ENCODE results near the gene MARK3.

Gene MARK3

DNA sequence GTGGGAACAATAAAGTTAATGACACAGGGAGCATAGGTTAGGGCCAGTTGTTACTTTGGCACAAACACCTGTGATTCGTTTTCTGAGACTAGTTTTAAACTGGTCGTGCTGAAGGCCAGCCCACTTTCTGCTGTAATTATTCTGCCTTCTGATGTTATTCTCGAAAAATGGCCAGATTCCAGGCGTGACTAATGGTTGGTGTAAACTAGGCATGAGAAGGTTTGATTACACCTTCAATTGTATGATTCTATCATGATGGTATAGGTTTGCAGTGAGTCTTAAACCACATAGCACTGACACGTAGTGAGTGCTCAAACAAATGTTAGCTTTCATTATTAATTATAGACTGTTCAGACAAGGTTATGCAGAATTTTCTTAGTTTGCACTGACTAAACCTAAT, 98.4 kb downstream of the MARK3 start:
- DNase-seq (ENCODE audit: low read depth in 2 of 2, low spot score in 1 of 2): no peak

DNA sequence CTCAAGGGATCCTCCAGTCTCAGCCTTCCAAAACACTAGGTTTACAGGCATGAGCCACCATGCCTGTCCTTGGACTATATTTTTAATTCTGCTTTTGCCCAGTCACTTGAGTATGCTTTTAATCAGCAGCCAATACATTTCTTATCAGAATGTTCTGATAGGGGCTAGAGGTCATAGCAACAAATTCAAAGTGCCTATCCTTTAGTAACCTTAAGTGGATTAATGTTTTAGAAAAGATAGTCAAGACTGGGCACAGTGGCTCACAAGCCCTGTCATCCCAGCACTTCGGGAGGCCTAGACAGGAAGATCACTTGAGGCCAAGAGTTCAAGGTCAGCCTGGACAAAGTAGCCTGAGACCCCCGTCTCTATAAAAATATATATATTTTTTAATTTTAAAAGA, 100.3 kb downstream of the MARK3 start:
- no peak for DNase-seq (ENCODE audit: low read depth in 2 of 2, low spot score in 1 of 2)

DNA sequence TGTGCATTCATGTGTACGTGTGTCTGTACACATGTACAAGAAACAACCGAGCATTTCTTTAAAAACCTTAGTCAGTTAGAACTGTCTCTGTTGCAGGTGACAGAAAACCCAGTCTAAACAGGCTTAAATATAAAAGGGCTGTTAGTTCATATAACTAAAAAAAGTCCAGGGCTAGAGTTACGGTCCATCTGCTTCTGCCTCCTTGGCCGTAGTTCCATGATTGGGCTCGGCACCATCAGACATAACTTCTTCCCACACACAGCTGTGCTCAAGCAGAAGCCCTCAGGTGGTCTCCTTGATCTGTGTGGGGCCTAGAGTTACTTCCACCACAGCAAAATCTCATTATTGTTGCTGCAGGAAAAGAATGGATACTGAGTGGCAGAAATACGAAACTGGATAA, 102.9 kb downstream of the MARK3 start:
- no peak for DNase-seq (ENCODE audit: low read depth in 2 of 2, low spot score in 1 of 2)

DNA sequence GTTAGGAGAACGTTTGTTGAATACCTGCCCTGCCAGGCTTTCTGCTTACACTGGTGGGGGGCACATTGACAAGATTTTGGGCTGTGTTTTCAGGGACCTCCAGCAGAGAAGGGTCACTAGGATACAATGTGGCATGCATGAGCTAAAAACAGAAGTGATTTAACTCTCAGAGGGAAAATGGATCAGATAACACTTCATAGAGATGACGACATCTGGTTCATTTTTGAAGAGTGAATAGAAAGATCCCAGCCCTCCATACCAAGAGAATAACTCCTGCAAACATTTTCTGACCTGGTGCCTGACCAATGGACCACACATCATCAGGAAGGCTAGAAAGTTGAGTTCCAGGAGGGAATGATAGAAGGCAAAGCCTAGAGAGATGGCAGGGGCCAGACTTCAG, 103.7 kb downstream of the MARK3 start:
- DNase-seq (ENCODE audit: low read depth in 2 of 2, low spot score in 1 of 2): no peak

DNA sequence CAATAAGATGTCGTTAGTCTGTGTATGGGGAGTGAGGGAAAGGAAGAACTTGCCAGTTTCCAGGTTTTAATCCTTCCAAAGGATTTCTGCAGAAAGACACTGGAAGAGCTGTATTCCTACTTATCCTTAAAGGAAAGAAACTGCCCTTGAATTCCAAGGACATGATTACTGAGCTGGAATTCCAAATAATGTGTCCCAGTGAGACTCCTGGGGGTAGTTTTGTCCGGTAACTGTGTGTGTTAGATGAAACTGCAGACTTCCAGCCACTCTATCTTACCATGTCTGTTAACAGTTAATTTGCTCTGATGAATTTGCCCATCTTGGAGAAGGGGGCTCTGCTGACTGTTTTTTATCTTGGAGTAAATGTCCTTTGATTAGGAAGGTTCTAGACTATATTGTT, 104.4 kb downstream of the MARK3 start:
- no peak for DNase-seq (ENCODE audit: low read depth in 2 of 2, low spot score in 1 of 2)

DNA sequence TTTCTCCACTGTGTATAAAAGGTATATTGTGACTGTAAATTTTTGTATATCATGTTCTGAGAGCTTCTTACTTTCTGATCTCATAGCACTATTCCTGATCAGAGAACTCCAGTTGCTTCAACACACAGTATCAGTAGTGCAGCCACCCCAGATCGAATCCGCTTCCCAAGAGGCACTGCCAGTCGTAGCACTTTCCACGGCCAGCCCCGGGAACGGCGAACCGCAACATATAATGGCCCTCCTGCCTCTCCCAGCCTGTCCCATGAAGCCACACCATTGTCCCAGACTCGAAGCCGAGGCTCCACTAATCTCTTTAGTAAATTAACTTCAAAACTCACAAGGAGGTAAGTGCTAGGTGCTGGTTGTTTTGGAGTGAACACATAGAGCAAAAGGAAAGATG, 106.5 kb downstream of the MARK3 start:
- no peak for DNase-seq (ENCODE audit: low read depth in 2 of 2, low spot score in 1 of 2)

DNA sequence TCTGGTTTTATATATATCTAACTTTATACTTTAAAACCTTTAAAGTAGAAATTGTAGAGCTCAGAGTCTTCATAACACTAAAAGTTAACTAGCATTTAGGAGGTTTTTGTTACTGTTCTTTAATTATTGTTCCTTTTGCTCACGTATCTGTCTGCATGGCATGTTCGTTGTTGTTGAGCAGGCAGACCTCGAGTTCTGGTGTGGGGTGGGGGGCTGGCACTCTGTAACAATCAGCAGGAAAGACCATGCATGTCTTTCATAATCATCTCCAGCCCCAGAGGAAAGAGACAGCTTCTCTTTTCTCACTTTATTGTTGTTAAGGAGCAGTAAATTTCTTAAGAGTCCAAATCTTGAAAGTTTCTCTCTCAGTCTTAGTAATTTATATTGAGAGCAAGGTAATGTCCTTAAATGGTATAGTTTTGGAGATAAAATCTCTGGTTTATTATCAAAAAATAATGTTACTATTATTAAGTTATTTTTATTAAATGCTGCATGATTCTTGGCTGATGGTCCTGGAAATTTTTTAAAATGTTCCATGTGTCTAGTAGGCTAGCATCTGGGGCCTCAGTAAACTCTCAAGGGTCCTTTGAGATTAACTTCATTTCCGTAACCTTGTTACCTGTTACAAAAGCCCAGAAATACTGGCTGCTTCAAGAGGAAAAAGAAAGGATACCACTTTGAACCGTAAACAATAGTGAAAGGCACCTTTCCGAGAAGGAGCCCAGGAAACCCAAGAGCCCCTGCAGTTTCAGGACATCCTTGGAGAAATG, 107.1 kb downstream of the MARK3 start:
- DNase-seq (ENCODE audit: low read depth in 2 of 2, low spot score in 1 of 2): no peak

DNA sequence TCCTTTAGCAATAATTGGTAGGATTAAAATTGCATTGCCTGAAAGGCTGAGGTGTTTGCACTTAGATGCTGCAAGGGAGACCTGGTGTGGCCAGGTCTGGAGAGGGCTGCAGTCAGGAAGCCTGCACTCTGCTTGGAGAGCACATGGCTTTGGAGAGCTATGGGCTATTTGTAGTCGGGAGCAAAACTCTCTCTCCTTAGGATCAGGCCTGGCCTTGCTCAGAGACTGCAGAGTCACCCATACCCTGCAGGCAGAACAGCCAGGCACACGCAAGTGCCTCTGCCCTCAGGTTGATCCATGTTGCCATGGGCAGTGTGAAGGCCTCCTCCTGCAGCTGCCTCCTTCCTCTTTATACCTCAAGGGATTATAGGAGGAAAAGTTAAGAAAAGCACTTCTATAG, 110.6 kb downstream of the MARK3 start:
- DNase-seq (ENCODE audit: low read depth in 2 of 2, low spot score in 1 of 2): no peak

DNA sequence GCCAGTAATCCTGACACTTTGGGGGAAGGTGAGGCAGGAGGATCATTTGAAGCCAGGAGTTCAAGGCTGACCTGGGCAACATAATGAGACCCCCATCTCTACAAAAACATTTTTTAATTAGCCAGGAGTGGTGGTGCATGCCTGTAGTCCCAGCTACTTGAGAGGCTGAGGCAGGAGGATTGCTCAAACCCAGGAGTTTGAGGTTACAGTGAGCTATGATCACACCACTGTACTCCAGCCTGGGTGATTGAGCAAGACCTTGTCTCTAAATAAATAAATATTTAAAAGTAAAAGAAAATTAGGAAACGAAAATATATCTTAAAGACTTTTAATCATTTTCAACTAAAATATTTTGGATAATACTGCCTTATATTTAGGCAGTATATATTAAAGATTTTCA, 111.6 kb downstream of the MARK3 start:
- DNase-seq (ENCODE audit: low read depth in 2 of 2, low spot score in 1 of 2): no peak

DNA sequence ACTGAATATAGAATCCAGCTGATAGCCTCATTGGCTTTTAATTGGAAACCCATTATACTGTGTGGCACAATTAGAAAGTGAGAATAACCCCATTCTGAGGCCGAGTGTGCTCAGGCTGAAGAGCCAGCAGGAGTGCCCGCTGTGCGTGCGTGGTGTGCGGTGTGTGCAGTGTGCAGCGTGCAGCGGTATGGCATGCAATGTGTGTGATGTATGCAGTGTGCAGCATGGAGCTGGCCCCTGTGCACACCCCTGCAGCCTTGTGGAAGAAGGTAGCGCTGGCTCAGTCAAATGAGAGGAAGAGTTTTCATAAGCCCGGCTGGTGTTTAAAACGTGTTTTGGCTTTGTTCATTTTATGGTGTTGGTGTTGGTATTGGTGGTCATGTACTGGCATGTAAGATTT, 114.5 kb downstream of the MARK3 start:
- no peak for DNase-seq (ENCODE audit: low read depth in 2 of 2, low spot score in 1 of 2)

DNA sequence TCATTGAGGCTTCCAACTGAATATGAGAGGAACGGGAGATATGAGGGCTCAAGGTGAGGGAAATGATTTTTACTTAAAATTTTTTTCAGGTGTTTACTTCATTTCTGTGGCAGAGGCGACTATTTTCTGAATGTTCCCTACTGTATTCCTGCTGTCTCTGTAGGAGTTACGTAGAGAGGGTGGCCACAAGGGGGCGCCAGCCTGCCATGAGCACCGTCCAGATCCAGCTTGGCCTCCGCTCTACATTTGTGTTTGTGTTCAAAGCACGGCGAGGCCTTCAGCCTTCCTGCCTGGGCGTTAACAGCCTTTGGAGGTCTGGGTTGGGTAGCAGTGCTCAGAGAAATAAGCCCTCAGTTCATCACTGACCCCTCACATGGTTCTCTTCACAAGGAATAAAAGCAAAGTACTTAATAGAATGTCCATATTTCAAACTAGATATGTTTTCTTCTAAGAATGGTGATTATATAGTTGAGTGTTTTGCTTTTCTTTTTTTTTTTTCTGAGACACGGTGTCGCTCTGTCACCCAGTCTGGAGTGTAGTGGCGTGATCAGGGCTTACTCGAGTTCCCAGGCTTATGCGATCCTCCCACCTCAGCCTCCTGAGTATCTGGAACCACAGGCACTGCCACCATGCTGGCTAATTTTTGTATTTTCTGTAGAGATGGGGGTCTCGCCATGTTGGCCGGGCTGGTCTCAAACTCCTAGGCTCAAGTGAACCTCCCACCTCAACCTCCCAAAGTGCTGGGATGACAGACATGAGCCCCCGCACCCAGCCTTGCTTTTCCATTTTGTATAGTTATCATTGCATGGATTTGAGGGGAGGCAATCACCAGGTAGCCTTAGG, 115.2 kb downstream of the MARK3 start:
- DNase-seq (ENCODE audit: low read depth in 2 of 2, low spot score in 1 of 2): peak; percentile 60 to 66

DNA sequence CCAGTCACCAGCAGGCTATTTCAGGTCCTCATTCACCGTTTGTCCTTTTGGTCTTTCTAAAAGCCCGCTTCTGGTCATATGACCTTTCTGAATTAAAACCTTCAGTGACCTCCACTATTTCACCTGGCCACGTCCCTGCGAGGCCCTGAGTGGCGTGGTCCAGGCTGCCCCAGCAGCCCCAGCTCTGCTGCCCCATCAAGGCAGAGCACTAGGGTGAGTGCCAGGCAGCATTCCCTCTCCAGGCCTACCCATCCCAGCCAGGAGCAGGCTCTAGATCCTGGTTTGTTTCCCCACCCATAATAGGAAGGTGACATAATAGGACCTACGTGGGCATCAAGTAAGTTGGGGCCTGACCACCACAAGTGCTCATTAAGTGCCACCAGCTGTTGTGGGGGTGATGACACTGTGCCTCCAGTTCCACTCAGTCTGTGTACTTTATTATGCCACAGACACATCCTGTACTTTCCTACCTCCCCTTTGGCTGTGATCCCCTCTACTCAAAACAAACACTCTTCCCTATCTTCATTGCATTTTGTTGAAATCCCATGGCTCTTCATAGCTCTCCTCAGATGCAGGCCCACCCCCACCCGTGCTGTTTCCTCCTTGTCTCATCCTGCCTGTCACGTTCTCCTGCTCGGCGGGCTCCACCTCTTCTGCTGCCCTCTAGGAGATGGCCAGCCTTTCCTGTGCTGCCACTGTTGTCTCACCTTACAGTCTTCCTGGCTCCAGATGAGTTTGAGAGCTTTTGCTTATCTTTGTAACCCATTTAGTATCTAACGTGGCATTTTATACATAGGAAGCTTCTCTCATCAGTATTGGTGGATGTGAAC, 116.0 kb downstream of the MARK3 start:
- no peak for DNase-seq (ENCODE audit: low read depth in 2 of 2, low spot score in 1 of 2)

DNA sequence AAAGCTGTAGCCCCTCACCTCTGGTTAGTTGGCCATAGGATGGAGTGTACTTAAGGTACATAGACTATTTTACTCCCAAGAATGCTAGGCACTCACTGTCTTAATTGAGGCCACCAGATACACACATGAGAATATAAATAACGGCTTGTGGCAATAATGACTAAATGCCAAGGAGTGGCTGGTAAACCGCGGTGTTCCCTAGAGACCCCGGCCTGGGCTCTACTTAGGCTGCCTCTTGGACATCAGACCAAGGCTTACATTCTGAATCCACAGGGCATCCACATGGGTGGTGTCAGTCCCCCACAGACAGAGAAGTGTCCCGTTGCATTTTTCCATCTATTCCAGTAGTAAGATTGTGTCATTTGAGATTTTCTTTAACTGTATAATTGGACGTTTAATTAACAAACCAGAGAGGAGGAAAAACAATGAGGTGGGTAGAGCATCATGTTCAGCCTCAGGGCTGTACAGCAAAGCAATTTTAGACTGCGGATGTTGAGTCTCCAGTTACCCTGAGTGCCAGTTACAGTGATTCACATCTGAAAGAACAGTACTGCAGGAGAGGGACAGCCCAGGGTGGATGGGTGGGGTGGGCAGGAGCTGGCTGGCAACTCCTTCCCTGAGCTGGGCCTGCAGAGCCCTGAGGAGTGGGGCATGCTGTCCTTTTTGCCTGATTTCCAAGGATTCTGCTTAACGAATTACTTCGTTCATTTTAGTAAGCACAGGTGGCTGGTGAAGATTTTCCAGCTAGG, 116.9 kb downstream of the MARK3 start:
- DNase-seq (ENCODE audit: low read depth in 2 of 2, low spot score in 1 of 2): no peak

DNA sequence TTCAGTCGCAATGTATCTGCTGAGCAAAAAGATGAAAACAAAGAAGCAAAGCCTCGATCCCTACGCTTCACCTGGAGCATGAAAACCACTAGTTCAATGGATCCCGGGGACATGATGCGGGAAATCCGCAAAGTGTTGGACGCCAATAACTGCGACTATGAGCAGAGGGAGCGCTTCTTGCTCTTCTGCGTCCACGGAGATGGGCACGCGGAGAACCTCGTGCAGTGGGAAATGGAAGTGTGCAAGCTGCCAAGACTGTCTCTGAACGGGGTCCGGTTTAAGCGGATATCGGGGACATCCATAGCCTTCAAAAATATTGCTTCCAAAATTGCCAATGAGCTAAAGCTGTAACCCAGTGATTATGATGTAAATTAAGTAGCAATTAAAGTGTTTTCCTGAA, 117.7 kb downstream of the MARK3 start:
- no peak for DNase-seq (ENCODE audit: low read depth in 2 of 2, low spot score in 1 of 2)

DNA sequence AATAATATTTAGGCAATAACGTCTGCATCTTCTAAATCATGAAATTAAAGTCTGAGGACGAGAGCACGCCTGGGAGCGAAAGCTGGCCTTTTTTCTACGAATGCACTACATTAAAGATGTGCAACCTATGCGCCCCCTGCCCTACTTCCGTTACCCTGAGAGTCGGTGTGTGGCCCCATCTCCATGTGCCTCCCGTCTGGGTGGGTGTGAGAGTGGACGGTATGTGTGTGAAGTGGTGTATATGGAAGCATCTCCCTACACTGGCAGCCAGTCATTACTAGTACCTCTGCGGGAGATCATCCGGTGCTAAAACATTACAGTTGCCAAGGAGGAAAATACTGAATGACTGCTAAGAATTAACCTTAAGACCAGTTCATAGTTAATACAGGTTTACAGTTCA, 118.1 kb downstream of the MARK3 start:
- DNase-seq (ENCODE audit: low read depth in 2 of 2, low spot score in 1 of 2): no peak

DNA sequence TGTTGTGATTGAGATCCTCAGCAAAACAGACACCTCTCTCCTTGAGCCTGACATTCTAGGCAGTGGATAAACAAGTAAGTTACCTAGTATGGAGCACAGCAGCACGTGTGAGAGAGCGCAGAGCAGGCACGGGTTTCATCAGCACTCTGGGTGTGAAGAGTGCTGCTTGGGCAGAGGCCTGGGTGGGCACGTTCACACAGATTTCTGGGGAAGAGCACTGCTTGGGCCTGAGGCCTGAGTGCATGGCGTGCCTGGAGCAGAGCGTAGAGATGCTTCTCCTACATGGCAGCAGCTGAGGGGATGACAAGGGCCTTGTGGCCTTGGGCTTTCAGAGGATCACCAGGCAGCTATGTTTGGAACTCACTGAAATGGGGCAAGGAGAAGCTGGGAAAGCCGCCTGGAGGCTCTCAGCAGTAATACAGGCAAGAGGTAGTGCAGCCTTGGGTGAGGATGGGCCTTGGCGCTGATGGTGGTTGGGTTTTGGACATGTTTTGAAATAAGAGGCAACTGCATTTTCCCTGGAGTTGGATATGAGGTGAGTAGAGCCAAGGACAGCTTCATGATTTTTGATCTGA, 119.9 kb downstream of the MARK3 start:
- DNase-seq (ENCODE audit: low read depth in 2 of 2, low spot score in 1 of 2): no peak

DNA sequence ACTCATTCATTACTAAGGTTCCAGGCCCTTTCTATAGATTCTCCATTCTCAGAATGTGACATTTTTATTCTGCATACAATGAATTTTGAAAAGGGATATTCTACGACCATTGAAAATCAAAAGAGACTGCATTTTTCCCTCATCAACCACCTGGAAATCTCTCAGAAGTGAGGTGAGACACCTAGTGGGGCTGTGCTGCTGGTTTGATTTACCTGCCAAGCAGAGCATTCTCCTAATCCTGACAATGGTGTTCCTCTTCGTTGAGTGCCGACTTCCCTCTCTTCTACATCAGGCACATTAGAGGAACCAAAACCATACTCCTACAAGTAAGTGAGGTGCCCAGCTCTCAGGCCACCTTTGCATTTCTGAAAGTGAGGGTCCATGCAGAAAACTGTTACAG, 122.5 kb downstream of the MARK3 start:
- no peak for DNase-seq (ENCODE audit: low read depth in 2 of 2, low spot score in 1 of 2)

DNA sequence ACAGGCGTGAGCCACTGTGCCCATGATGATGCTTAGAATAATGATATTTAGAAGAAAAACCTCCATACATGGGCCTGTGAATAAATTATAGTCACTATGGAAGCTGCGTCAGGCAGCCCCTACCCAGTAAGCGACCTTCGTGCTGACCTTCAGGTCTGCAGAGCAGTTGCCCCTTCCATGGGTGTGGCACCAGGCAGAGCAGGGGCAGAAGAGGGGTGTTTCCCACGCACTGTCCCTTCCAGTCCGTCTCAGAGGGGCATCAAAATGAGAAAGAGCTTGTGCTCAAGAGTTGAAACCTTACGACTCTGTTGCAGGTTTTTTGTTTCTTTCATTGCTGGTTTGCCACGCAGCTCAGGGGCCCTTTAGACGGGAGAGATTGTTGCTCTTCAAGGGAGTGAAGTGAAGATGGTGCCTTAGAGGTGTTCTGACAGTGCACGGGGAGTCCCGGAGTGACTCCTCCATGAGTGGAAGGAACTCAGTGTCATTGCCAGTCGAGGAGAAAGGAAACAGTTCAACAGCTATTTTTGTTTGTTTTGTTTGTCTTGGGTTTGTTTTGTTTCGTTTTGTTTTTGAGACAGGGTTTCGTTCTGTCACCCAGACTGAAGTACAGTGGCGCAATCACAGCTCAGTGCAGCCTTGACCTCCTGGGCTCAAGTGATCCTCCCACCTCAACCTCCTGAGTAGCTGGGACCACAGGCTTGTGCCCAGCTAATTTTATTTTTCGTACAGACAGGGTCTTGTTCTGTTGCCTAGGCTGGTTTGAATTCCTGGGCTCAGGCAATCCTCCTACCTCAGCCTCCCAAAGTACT, 123.5 kb downstream of the MARK3 start:
- DNase-seq (ENCODE audit: low read depth in 2 of 2, low spot score in 1 of 2): no peak

DNA sequence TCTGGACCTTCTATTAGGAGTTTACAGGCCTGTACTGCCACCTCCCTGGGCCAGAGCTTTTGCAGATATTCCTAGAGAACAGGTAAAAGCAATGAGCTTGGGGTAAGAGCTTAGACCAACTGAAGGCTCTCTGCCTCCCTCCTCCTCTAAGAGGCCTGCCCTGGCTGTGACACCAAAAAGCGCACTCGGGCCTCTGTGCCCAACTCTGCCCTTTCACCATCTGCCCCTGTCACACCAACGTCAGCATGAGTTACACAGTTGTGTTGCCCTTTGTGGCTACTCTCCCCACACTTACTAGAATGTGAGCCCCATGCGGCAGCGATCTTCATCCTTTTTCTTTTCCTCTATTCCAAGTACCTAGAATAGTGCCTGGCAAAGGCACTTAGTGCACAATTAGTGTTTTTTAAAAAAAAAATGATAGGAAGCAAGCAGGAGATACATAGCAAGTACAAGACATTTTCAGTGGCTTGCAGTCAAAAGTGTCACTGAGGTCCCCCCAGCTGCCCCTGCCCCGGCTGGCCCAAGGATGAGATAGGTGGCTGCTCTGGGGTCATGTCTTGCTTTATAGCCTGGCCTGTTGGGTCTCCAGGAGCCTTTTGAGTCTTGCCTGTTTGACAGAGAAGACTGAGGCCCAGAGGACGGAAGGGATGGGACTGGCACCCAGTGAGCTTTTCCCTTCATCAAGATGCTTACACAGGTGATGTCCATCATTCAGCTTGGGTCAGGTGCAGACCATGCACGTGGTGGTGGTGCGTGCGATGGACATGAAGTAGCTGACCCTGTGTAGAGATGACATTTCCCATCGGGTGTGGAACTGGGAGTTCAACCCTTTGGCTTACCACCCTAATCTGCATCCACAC, 124.9 kb downstream of the MARK3 start:
- no peak for DNase-seq (ENCODE audit: low read depth in 2 of 2, low spot score in 1 of 2)

All from stimulated activated CD8-positive, alpha-beta memory T cell treated with anti-CD3 and anti-CD28 coated beads, Interleukin-4, amount 100 ng/mL, for 1 hour (primary cell).